GM18517 (cell line): ENCODE results near the gene OPHN1.
"Not testable (repeated sequence)": the region's sequence is repeated elsewhere in the genome, so short reads cannot be mapped to it uniquely, and the experiment has no call there.

Source experiments
- ATAC-seq: cut with Tn5 transposase; IDR thresholded peaks from one replicate; pipeline ENCODE4 v1.9.1; 2021; ENCODE audit warnings: mild to moderate bottlenecking, moderate library complexity; ENCODE audit not compliant: unreplicated experiment

The OPHN1 gene

DNA sequence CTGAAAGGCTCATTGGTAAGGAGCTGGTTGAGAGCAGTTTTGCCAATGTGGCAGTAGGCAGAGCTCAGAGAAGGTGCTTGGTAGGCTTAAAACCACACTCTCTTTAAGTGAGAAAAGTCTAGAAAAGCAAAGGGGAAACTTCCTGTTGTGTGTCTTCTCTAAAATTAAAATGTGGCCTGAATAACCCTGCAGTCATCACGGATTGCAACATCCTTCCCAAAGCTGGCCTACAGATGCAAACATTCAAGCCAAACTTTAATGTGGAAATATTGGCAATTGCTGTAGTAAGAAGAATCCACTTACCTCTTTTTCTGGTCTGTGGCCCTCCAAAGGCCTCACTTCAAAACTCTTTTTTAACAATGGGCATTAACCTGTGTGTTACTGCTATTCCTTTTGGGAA, 348.5 kb downstream of the OPHN1 start:
- ATAC-seq: no peak

DNA sequence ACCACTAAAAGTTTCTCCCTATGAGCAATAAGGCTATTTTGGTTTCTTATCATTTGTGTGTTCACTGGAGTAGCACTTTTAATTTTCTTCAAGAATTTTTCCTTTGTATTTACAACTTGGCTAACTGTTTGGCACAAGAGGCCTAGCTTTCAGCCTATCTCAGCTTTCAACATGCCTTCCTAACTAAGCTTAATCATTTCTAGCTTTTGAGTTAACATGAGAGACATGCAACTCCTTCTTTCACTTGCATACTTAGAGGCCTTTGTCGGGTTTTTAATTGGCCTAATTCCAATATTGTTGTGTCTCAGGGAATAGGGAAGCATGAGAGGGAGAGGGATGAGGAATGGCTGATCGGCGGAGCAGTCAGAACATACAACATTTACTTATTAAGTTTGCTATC, 349.8 kb downstream of the OPHN1 start:
- no peak for ATAC-seq

DNA sequence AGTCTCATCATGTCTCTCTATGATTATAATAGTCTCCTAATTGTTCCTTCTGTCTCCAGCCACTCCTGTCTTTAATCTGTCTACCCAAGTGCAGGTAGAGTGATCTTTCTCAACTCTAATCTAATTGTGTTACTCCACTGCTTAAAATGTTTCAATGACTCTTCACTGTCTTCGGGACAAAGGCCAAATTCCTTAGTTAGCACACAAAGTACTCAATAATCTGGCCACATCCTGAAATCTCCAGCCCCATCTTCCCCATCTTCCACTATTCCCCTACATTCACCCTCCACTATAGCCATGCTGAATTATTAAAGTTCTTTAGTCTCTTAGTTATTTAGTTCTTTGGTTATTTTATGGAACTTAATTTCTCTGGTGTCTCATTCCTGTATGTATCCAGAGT, 353.3 kb downstream of the OPHN1 start:
- no peak for ATAC-seq

GRCh38 chrX:68078801-68079200, 354.5 kb downstream of the OPHN1 start:
- not testable (repeated sequence) for ATAC-seq

- no peak for ATAC-seq
These were observed 355.9 kb downstream of the OPHN1 start for GRCh38 chrX:68077378-68077777.

DNA sequence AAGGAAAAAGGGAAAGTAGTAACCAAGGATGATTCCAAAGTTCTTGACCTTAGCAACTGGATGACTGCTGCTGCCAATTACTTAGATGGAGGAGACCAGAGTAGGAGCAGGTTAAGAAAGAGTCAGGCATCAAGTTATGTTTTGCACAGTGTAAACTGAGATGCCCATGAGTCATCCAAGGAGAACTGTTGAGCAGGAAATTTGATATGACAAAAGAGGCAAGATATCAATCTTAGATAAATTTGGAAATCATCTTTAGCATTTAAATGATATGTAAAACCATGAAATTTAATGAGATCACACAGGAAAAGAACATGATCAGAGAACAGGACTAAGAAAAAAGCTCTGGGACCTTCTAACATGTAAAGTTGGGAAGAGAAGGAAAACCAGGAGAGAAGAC, 361.3 kb downstream of the OPHN1 start:
- no peak for ATAC-seq

GRCh38 chrX:68070119-68070518, 363.2 kb downstream of the OPHN1 start:
- ATAC-seq: not testable (repeated sequence)

- no peak for ATAC-seq
These were observed 372.1 kb downstream of the OPHN1 start for GRCh38 chrX:68061206-68061535.

DNA sequence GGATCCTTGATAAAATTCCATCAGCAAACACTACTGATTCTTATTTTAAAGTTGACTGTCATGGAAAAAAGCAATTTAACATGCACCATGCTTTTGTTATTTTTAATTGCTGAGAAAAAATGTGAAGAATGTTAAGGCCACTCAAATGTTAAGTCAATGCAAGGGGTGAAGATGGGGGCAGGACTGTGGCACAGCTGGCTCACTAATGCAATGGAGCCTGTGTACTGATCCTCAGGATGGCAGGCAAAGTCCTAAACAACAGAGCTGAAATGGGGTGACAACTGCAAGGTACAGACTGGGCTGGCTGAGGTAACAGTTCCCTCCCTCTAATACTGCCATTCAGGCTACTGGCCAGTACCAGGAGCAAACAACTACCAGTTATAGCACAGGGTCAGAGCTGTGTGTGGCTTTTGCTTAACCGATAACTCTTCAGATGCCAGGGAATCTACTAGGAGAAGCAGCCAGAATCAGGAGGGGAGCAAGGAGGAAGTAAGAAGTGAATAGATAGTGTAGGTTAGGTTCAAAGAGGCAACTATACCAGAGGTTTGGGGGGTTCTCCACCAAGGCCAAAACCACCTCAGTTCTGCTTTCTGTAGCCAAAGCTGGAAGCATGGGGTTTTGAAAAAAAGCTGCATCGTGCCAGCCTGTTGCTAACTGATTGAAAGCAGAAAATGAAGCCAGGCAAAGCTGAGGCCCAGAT, 372.6 kb downstream of the OPHN1 start:
- ATAC-seq: no peak

DNA sequence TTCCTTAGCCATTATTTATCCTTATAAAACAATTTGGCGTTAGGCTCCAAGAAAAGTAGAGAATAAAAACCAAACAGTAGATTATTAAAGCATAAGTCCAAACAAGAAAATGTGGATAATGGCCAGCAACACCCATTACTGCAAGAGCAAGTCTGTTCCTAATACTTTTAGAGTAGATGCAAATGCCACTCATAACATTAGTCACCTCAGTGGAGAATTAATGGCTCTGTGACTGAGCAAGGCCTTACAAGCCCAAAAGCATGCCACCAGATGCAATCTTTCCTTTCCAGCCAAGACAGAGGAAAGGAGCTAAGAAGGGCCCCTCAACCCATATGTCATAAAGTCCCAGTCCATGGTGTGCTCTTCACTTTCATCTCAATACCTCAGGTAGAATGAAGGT, 373.8 kb downstream of the OPHN1 start:
- no peak for ATAC-seq

DNA sequence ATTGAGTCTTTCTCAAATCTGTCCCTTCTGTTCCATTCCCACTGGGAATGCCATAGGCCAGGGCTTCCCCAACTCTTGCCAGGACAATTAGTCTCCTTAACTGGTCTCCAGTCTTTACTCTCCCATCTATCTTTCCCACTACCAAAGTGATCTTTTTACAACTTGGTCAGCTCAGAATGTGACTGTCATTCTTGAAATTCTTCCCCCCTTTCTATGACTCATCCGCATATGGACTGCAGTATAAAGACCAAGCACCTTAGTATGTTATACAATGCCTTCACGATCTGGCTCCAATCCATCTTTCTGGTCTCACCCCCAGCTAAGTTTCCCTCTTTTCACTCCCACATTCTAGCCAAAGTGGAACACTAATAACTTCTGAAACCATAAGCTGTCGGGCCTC, 383.8 kb downstream of the OPHN1 start:
- no peak for ATAC-seq

- ATAC-seq: no peak
These were observed 384.5 kb downstream of the OPHN1 start for GRCh38 chrX:68048774-68049173.

GRCh38 chrX:68045008-68045577, 388.2 kb downstream of the OPHN1 start:
- ATAC-seq: no peak

DNA sequence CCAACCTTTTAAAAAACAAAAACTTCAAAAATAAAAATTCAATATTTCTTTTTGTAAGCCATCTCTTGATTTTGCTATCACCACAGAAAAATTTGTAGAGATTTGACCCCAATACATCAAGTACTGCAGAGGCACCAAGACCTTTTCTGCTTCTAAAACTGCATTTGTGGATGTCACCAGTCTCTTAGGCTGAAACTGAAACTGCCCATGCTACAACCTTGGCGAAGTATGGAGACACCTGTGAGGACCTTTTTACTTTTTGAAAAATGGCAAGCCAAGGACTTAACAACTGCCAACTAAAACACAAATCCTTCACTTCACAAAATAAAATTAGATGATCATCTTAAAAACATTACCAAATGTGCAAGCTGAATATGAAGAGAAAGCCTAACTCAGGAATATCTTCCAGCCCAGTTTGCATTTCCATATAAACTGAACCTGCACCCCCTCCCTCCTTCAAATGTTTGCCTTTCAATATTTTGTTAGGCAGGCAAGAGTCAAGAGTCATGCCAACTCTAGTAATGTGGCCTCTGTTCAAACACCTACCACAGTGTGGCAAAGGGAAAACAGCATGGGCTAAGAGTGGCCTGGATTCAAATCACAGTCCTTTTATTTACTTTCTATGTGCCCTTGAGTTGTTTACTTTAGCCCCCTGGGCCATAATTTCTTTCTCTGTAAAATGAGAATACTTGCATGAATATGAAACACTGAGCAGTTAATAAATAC, 389.4 kb downstream of the OPHN1 start:
- no peak for ATAC-seq

GRCh38 chrX:68041110-68041509, 392.2 kb downstream of the OPHN1 start:
- ATAC-seq: no peak

GRCh38 chrX:68018248-68019203, 414.8 kb downstream of the OPHN1 start:
- no peak for ATAC-seq

GRCh38 chrX:67998540-67998939, 434.8 kb downstream of the OPHN1 start:
- ATAC-seq: no peak
